ENCODE data around the gene ATP6V0E2.

ATP6V0E2 gene

GRCh38 chr7:149838992-149839408 lies 34.8 kb upstream of the ATP6V0E2 start:
- no peak for DNase-seq (ENCODE audit: low read depth)

GRCh38 chr7:149839933-149840332 lies 33.8 kb upstream of the ATP6V0E2 start:
- no peak for DNase-seq (ENCODE audit: low read depth)

- no peak for DNase-seq (ENCODE audit: low read depth)
Measured at GRCh38 chr7:149843566-149843965, 30.2 kb upstream of the ATP6V0E2 start.

- DNase-seq (ENCODE audit: low read depth), result no peak
Measured at GRCh38 chr7:149844445-149844844, 29.3 kb upstream of the ATP6V0E2 start.

- DNase-seq (ENCODE audit: low read depth), result no peak
Measured at GRCh38 chr7:149845257-149845980, 28.4 kb upstream of the ATP6V0E2 start.

GRCh38 chr7:149846021-149846420 lies 27.7 kb upstream of the ATP6V0E2 start:
- DNase-seq (ENCODE audit: low read depth), result no peak

GRCh38 chr7:149846436-149847046 lies 27.2 kb upstream of the ATP6V0E2 start:
- peak; percentile 14 for DNase-seq (ENCODE audit: low read depth)

GRCh38 chr7:149849174-149849573 lies 24.6 kb upstream of the ATP6V0E2 start:
- DNase-seq (ENCODE audit: low read depth), result no peak

- no peak for DNase-seq (ENCODE audit: low read depth)
Measured at GRCh38 chr7:149850007-149850594, 23.7 kb upstream of the ATP6V0E2 start.

- DNase-seq (ENCODE audit: low read depth), result no peak
Measured at GRCh38 chr7:149850716-149851115, 23.1 kb upstream of the ATP6V0E2 start.

GRCh38 chr7:149851449-149851848 lies 22.3 kb upstream of the ATP6V0E2 start:
- no peak for DNase-seq (ENCODE audit: low read depth)

- no peak for DNase-seq (ENCODE audit: low read depth)
Measured at GRCh38 chr7:149853157-149853556, 20.6 kb upstream of the ATP6V0E2 start.

GRCh38 chr7:149854611-149855360 lies 19.0 kb upstream of the ATP6V0E2 start:
- DNase-seq (ENCODE audit: low read depth), result no peak

- no peak for DNase-seq (ENCODE audit: low read depth)
Measured at GRCh38 chr7:149855361-149856305, 18.1 kb upstream of the ATP6V0E2 start.

- no peak for DNase-seq (ENCODE audit: low read depth)
Measured at GRCh38 chr7:149856583-149856982, 17.2 kb upstream of the ATP6V0E2 start.

- DNase-seq (ENCODE audit: low read depth), result no peak
Measured at GRCh38 chr7:149859369-149859768, 14.4 kb upstream of the ATP6V0E2 start.

- DNase-seq (ENCODE audit: low read depth), result no peak
Measured at GRCh38 chr7:149859876-149860275, 13.9 kb upstream of the ATP6V0E2 start.

- DNase-seq (ENCODE audit: low read depth), result no peak
Measured at GRCh38 chr7:149860821-149861727, 12.7 kb upstream of the ATP6V0E2 start.

- DNase-seq (ENCODE audit: low read depth), result no peak
Measured at GRCh38 chr7:149861728-149862045, 12.1 kb upstream of the ATP6V0E2 start.

GRCh38 chr7:149862156-149862555 lies 11.6 kb upstream of the ATP6V0E2 start:
- DNase-seq (ENCODE audit: low read depth), result no peak

GRCh38 chr7:149863500-149863899 lies 10.3 kb upstream of the ATP6V0E2 start:
- no peak for DNase-seq (ENCODE audit: low read depth)

All from stromal cell of bone marrow (primary cell).